ENCODE measurements around the gene DUT. TPM values are rescaled to one million over a fixed set of nuclear protein-coding genes. Genes with fewer than 3 reads are reported as not detected.

Gene DUT
- total and polyA plus RNA-seq, 2 experiments from 2014 or later, result 82.5 to 420 TPM

DNA sequence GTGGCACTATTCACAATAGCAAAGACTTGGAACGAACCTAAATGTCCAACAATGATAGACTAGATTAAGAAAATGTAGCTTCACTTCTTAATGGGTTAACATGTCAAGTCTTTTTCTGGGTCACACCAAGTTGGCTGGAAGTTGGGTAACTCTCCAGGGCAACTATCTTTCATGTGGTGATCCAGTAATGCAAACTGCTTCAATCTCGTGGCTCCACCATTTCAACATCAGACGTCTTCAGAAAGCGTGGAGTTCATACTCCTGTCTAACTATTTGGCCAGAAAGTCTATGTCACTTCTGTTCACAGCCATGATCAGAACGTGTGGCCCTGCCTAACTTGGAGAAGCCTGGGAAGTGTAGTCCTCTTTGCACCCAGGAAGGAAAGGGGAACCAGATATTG, 32.2 kb downstream of the DUT start:
- H4K20me1 ChIP-seq (replicated peaks; ENCODE audit: insufficient read depth), result no peaks in the 10 kb centered on the region
- no peaks in the 10 kb centered on the region for H3K36me3 ChIP-seq (ENCODE audit: insufficient read depth)
- no peak overlapping the region for H3K4me2 ChIP-seq
- no peaks in the 10 kb centered on the region for H3K4me1 ChIP-seq (ENCODE audit: insufficient read depth)
- no peaks in the 10 kb centered on the region for H3F3A ChIP-seq (replicated peaks; ENCODE audit: low read depth)
- no peak overlapping the region for H3K27ac Mint-ChIP-seq
- DNase-seq (ENCODE audit: low spot score) (no peak), ATAC-seq (no peak)
- no peak overlapping the region for H3K4me3 Mint-ChIP-seq
- no peak overlapping the region for H2AFZ ChIP-seq
- peaks cover 5% of the 10 kb centered on the region for H3K4me1 Mint-ChIP-seq
- no peak overlapping the region for H3K27ac ChIP-seq (ENCODE audit: low read depth)
- no peaks in the 10 kb centered on the region for H3K36me3 Mint-ChIP-seq (ENCODE audit: low read depth)
- no peaks in the 10 kb centered on the region for H3K9me3 Mint-ChIP-seq
- no peak overlapping the region for H3K4me3 ChIP-seq
- 0 out of 2 replicates have a peak, but pooled peaks cover 3% of the 10 kb centered on the region for H3K9me2 ChIP-seq (ENCODE audit: insufficient read depth)
- H3K27me3 Mint-ChIP-seq (ENCODE audit: insufficient read depth, low read depth, poor library complexity), result peaks cover 2% of the 10 kb centered on the region
- H3K79me2 ChIP-seq (replicated peaks; ENCODE audit: insufficient read depth), result no peaks in the 10 kb centered on the region
- H3K27me3 ChIP-seq (ENCODE audit: insufficient read depth), result no peaks in the 10 kb centered on the region
- TF ChIP-seq, protein P1, sequence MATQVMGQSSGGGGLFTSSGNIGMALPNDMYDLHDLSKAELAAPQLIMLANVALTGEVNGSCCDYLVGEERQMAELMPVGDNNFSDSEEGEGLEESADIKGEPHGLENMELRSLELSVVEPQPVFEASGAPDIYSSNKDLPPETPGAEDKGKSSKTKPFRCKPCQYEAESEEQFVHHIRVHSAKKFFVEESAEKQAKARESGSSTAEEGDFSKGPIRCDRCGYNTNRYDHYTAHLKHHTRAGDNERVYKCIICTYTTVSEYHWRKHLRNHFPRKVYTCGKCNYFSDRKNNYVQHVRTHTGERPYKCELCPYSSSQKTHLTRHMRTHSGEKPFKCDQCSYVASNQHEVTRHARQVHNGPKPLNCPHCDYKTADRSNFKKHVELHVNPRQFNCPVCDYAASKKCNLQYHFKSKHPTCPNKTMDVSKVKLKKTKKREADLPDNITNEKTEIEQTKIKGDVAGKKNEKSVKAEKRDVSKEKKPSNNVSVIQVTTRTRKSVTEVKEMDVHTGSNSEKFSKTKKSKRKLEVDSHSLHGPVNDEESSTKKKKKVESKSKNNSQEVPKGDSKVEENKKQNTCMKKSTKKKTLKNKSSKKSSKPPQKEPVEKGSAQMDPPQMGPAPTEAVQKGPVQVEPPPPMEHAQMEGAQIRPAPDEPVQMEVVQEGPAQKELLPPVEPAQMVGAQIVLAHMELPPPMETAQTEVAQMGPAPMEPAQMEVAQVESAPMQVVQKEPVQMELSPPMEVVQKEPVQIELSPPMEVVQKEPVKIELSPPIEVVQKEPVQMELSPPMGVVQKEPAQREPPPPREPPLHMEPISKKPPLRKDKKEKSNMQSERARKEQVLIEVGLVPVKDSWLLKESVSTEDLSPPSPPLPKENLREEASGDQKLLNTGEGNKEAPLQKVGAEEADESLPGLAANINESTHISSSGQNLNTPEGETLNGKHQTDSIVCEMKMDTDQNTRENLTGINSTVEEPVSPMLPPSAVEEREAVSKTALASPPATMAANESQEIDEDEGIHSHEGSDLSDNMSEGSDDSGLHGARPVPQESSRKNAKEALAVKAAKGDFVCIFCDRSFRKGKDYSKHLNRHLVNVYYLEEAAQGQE (IDR thresholded peaks at IDR 0.05; ENCODE audit: unreplicated experiment), result no peak
- TF ChIP-seq STAT1 (IDR thresholded peaks at IDR 0.05; ENCODE audit: unreplicated experiment), result no peak
- no peak for TF ChIP-seq ZNF331 (CRISPR knock-in tag; IDR thresholded peaks at IDR 0.05; ENCODE audit: low read depth)
- TF ChIP-seq EZH2 (IDR thresholded peaks at IDR 0.05; ENCODE audit: low read depth, unreplicated experiment), result no peak
- TF ChIP-seq NANOG (IDR thresholded peaks at IDR 0.05; ENCODE audit: borderline replicate concordance), result no peak
- no peak for TF ChIP-seq EZH2phosphoT487 (IDR thresholded peaks at IDR 0.05; ENCODE audit: unreplicated experiment)
- TF ChIP-seq, protein P2, sequence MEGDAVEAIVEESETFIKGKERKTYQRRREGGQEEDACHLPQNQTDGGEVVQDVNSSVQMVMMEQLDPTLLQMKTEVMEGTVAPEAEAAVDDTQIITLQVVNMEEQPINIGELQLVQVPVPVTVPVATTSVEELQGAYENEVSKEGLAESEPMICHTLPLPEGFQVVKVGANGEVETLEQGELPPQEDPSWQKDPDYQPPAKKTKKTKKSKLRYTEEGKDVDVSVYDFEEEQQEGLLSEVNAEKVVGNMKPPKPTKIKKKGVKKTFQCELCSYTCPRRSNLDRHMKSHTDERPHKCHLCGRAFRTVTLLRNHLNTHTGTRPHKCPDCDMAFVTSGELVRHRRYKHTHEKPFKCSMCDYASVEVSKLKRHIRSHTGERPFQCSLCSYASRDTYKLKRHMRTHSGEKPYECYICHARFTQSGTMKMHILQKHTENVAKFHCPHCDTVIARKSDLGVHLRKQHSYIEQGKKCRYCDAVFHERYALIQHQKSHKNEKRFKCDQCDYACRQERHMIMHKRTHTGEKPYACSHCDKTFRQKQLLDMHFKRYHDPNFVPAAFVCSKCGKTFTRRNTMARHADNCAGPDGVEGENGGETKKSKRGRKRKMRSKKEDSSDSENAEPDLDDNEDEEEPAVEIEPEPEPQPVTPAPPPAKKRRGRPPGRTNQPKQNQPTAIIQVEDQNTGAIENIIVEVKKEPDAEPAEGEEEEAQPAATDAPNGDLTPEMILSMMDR (conservative IDR thresholded peaks at IDR 0.05; ENCODE audit: low read depth in 2 of 2), result no peak
- TF ChIP-seq CREB1 (CRISPR knock-in tag; IDR thresholded peaks at IDR 0.05; ENCODE audit: low read depth), result no peak
- no peak for TF ChIP-seq JUNB (IDR thresholded peaks at IDR 0.05; ENCODE audit: unreplicated experiment)
- no peak for TF ChIP-seq POLR2AphosphoS5 (IDR thresholded peaks at IDR 0.05; ENCODE audit: low read depth)
- no peak for TF ChIP-seq ZNF114 (CRISPR knock-in tag; IDR thresholded peaks at IDR 0.05)
- TF ChIP-seq, protein P3, sequence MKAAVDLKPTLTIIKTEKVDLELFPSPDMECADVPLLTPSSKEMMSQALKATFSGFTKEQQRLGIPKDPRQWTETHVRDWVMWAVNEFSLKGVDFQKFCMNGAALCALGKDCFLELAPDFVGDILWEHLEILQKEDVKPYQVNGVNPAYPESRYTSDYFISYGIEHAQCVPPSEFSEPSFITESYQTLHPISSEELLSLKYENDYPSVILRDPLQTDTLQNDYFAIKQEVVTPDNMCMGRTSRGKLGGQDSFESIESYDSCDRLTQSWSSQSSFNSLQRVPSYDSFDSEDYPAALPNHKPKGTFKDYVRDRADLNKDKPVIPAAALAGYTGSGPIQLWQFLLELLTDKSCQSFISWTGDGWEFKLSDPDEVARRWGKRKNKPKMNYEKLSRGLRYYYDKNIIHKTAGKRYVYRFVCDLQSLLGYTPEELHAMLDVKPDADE (IDR thresholded peaks at IDR 0.05), result no peak
